ENCODE results near the gene RSPO4. TPM values are rescaled to one million over a fixed set of nuclear protein-coding genes. Genes with fewer than 3 reads are reported as not detected.
A peak's percentile ranks its signal among the peaks of the same experiment; 100 is the strongest.

RSPO4 gene
- total and polyA plus RNA-seq, 2 experiments from 2014 or later: 2.8 to 4.5 TPM

- TF ChIP-seq, protein P1, sequence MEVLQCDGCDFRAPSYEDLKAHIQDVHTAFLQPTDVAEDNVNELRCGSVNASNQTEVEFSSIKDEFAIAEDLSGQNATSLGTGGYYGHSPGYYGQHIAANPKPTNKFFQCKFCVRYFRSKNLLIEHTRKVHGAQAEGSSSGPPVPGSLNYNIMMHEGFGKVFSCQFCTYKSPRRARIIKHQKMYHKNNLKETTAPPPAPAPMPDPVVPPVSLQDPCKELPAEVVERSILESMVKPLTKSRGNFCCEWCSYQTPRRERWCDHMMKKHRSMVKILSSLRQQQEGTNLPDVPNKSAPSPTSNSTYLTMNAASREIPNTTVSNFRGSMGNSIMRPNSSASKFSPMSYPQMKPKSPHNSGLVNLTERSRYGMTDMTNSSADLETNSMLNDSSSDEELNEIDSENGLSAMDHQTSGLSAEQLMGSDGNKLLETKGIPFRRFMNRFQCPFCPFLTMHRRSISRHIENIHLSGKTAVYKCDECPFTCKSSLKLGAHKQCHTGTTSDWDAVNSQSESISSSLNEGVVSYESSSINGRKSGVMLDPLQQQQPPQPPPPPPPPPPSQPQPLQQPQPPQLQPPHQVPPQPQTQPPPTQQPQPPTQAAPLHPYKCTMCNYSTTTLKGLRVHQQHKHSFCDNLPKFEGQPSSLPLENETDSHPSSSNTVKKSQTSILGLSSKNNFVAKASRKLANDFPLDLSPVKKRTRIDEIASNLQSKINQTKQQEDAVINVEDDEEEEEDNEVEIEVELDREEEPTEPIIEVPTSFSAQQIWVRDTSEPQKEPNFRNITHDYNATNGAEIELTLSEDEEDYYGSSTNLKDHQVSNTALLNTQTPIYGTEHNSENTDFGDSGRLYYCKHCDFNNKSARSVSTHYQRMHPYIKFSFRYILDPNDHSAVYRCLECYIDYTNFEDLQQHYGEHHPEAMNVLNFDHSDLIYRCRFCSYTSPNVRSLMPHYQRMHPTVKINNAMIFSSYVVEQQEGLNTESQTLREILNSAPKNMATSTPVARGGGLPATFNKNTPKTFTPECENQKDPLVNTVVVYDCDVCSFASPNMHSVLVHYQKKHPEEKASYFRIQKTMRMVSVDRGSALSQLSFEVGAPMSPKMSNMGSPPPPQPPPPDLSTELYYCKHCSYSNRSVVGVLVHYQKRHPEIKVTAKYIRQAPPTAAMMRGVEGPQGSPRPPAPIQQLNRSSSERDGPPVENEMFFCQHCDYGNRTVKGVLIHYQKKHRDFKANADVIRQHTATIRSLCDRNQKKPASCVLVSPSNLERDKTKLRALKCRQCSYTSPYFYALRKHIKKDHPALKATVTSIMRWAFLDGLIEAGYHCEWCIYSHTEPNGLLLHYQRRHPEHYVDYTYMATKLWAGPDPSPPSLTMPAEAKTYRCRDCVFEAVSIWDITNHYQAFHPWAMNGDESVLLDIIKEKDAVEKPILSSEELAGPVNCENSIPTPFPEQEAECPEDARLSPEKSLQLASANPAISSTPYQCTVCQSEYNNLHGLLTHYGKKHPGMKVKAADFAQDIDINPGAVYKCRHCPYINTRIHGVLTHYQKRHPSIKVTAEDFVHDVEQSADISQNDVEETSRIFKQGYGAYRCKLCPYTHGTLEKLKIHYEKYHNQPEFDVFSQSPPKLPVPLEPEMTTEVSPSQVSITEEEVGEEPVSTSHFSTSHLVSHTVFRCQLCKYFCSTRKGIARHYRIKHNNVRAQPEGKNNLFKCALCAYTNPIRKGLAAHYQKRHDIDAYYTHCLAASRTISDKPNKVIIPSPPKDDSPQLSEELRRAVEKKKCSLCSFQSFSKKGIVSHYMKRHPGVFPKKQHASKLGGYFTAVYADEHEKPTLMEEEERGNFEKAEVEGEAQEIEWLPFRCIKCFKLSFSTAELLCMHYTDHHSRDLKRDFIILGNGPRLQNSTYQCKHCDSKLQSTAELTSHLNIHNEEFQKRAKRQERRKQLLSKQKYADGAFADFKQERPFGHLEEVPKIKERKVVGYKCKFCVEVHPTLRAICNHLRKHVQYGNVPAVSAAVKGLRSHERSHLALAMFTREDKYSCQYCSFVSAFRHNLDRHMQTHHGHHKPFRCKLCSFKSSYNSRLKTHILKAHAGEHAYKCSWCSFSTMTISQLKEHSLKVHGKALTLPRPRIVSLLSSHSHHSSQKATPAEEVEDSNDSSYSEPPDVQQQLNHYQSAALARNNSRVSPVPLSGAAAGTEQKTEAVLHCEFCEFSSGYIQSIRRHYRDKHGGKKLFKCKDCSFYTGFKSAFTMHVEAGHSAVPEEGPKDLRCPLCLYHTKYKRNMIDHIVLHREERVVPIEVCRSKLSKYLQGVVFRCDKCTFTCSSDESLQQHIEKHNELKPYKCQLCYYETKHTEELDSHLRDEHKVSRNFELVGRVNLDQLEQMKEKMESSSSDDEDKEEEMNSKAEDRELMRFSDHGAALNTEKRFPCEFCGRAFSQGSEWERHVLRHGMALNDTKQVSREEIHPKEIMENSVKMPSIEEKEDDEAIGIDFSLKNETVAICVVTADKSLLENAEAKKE (CRISPR knock-in tag; IDR thresholded peaks at IDR 0.05): no peak
- TF ChIP-seq, protein P2, sequence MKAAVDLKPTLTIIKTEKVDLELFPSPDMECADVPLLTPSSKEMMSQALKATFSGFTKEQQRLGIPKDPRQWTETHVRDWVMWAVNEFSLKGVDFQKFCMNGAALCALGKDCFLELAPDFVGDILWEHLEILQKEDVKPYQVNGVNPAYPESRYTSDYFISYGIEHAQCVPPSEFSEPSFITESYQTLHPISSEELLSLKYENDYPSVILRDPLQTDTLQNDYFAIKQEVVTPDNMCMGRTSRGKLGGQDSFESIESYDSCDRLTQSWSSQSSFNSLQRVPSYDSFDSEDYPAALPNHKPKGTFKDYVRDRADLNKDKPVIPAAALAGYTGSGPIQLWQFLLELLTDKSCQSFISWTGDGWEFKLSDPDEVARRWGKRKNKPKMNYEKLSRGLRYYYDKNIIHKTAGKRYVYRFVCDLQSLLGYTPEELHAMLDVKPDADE (IDR thresholded peaks at IDR 0.05): no peak
- no peak for TF ChIP-seq EZH2phosphoT487 (IDR thresholded peaks at IDR 0.05; ENCODE audit: unreplicated experiment)
- no peak for TF ChIP-seq ZNF114 (CRISPR knock-in tag; IDR thresholded peaks at IDR 0.05)
- no peak for TF ChIP-seq CREB1 (CRISPR knock-in tag; IDR thresholded peaks at IDR 0.05; ENCODE audit: low read depth)
- no peak for TF ChIP-seq ZNF331 (CRISPR knock-in tag; IDR thresholded peaks at IDR 0.05; ENCODE audit: low read depth)
- TF ChIP-seq POLR2AphosphoS5 (IDR thresholded peaks at IDR 0.05; ENCODE audit: low read depth): no peak
These were observed 8.5 kb upstream of the RSPO4 start (continued) for GRCh38 chr20:1010659-1011058.

- Histone ChIP-seq H3K4me3 (0 out of 2 replicates have a peak overlapping the region, but pooled peaks have one; percentile 29), H4K20me1 (replicated peaks; ENCODE audit: insufficient read depth) (no peaks in the 10 kb centered on the region), H3K27ac (ENCODE audit: low read depth) (no peak overlapping the region), H3K4me1 (ENCODE audit: insufficient read depth) (peaks cover 10% of the 10 kb centered on the region), H3K79me2 (replicated peaks; ENCODE audit: insufficient read depth) (no peaks in the 10 kb centered on the region), H2AFZ (no peak overlapping the region), H3K4me2 (peak overlapping the region; percentile 49; the same call in 1 of the 2 replicates), H3K36me3 (ENCODE audit: insufficient read depth) (no peaks in the 10 kb centered on the region), H3K27me3 (ENCODE audit: insufficient read depth) (peaks cover 22% of the 10 kb centered on the region), H3F3A (replicated peaks; ENCODE audit: low read depth) (no peaks in the 10 kb centered on the region), H3K9me2 (ENCODE audit: insufficient read depth) (0 out of 2 replicates have a peak, but pooled peaks cover 6% of the 10 kb centered on the region)
- H3K27me3 Mint-ChIP-seq (ENCODE audit: insufficient read depth, low read depth, poor library complexity): peaks cover 20% of the 10 kb centered on the region
- peaks cover 24% of the 10 kb centered on the region for H3K4me1 Mint-ChIP-seq
- H3K27ac Mint-ChIP-seq: no peak overlapping the region
- DNase-seq (ENCODE audit: low spot score) (peak; percentile 92), ATAC-seq (peak; percentile 92)
- H3K4me3 Mint-ChIP-seq: no peak overlapping the region
- H3K36me3 Mint-ChIP-seq (ENCODE audit: low read depth): no peaks in the 10 kb centered on the region; the same call in 2 of the 3 replicates
- no peaks in the 10 kb centered on the region; the same call in 1 of the 3 replicates for H3K9me3 Mint-ChIP-seq
- TF ChIP-seq, protein P1 (CRISPR knock-in tag; IDR thresholded peaks at IDR 0.05): no peak
These were observed 3.4 kb upstream of the RSPO4 start for GRCh38 chr20:1005452-1006027.

Data from GM23338 (cell line).